ENCODE measurements around the gene OGG1. TPM values are rescaled to one million over a fixed set of nuclear protein-coding genes. Genes with fewer than 3 reads are reported as not detected.

OGG1 gene
- total and polyA plus RNA-seq, 4 donors: 15.7 to 32.6 (median 25.9) TPM

GRCh38 chr3:9732080-9732739 lies 17.5 kb upstream of the OGG1 start:
- DNase-seq (peak; percentile 69 to 84), ATAC-seq (ENCODE audit: low FRiP score) (no peak)
- intact Hi-C loops (cut with DNase I): loop anchor here in 1 of 2 donors (5.0 kb wide), 1 partner anchor 200 kb away; the partner anchor contains the start of gene CRELD1
- 2% methylated on average over 41 of the region's 41 CpGs for WGBS, 2 donors
- Histone ChIP-seq H3K27ac (ENCODE audit: low read depth in 1 of 2, low read length in 2 of 2) (peak overlapping the region in 1 of 2 donors; percentile 30), H3K36me3 (ENCODE audit: control insufficient read depth in 1 of 2, insufficient read depth in 2 of 2, low read length in 1 of 2) (no peaks in the 10 kb centered on the region), H3K4me1 (ENCODE audit: control insufficient read depth in 1 of 2, insufficient read depth in 2 of 2, low read length in 2 of 2) (no peaks in the 10 kb centered on the region), H3K27me3 (ENCODE audit: control insufficient read depth in 1 of 2, insufficient read depth in 2 of 2, low read length in 1 of 2) (no peaks in the 10 kb centered on the region), H3K4me3 (ENCODE audit: low read length in 2 of 2) (peak overlapping the region; percentile 78 to 88), H3K9me3 (ENCODE audit: control insufficient read depth, low read length) (no peaks in the 10 kb centered on the region)

GRCh38 chr3:9732740-9733115 lies 17.0 kb upstream of the OGG1 start:
- H3K27me3 ChIP-seq (ENCODE audit: control insufficient read depth in 1 of 2, insufficient read depth in 2 of 2, low read length in 1 of 2): no peaks in the 10 kb centered on the region
- 34 to 36% methylated on average over 7 of the region's 7 CpGs for WGBS, 2 donors
- DNase-seq (no peak), ATAC-seq (ENCODE audit: low FRiP score) (no peak)
- intact Hi-C loops (cut with DNase I): loop anchor here in 1 of 2 donors (5.0 kb wide), 1 partner anchor 200 kb away; the partner anchor contains the start of gene CRELD1
- no peaks in the 10 kb centered on the region for H3K36me3 ChIP-seq (ENCODE audit: control insufficient read depth in 1 of 2, insufficient read depth in 2 of 2, low read length in 1 of 2)
- no peak overlapping the region for H3K27ac ChIP-seq (ENCODE audit: low read depth in 1 of 2, low read length in 2 of 2)
- H3K4me1 ChIP-seq (ENCODE audit: control insufficient read depth in 1 of 2, insufficient read depth in 2 of 2, low read length in 2 of 2): no peaks in the 10 kb centered on the region
- peak overlapping the region in 1 of 2 donors; percentile 88 for H3K4me3 ChIP-seq (ENCODE audit: low read length in 2 of 2)
- no peaks in the 10 kb centered on the region for H3K9me3 ChIP-seq (ENCODE audit: control insufficient read depth, low read length)

GRCh38 chr3:9736831-9737230 lies 12.9 kb upstream of the OGG1 start:
- H3K4me3 ChIP-seq (ENCODE audit: low read length in 2 of 2): no peak overlapping the region
- no peaks in the 10 kb centered on the region for H3K27me3 ChIP-seq (ENCODE audit: control insufficient read depth in 1 of 2, insufficient read depth in 2 of 2, low read length in 1 of 2)
- H3K4me1 ChIP-seq (ENCODE audit: control insufficient read depth in 1 of 2, insufficient read depth in 2 of 2, low read length in 2 of 2): no peaks in the 10 kb centered on the region
- 48 to 49% methylated on average over 2 of the region's 2 CpGs for WGBS, 2 donors
- H3K27ac ChIP-seq (ENCODE audit: low read depth in 1 of 2, low read length in 2 of 2): no peak overlapping the region
- DNase-seq: no peak
- H3K36me3 ChIP-seq (ENCODE audit: control insufficient read depth in 1 of 2, insufficient read depth in 2 of 2, low read length in 1 of 2): peaks cover 0 to 18% of the 10 kb centered on the region in 2 donors
- no peak for ATAC-seq (ENCODE audit: low FRiP score)
- intact Hi-C loops (cut with DNase I): no loop called here
- no peaks in the 10 kb centered on the region for H3K9me3 ChIP-seq (ENCODE audit: control insufficient read depth, low read length)

GRCh38 chr3:9739181-9739580 lies 10.6 kb upstream of the OGG1 start:
- WGBS, 2 donors: 91% methylated on average over 15 of the region's 15 CpGs
- no peak overlapping the region for H3K4me3 ChIP-seq (ENCODE audit: low read length in 2 of 2)
- ATAC-seq (ENCODE audit: low FRiP score): no peak
- H3K36me3 ChIP-seq (ENCODE audit: control insufficient read depth in 1 of 2, insufficient read depth in 2 of 2, low read length in 1 of 2): peaks cover 3 to 28% of the 10 kb centered on the region in 2 donors
- H3K27me3 ChIP-seq (ENCODE audit: control insufficient read depth in 1 of 2, insufficient read depth in 2 of 2, low read length in 1 of 2): no peaks in the 10 kb centered on the region
- DNase-seq: no peak
- H3K27ac ChIP-seq (ENCODE audit: low read depth in 1 of 2, low read length in 2 of 2): no peak overlapping the region
- intact Hi-C loops (cut with DNase I): no loop called here
- no peaks in the 10 kb centered on the region for H3K4me1 ChIP-seq (ENCODE audit: control insufficient read depth in 1 of 2, insufficient read depth in 2 of 2, low read length in 2 of 2)
- H3K9me3 ChIP-seq (ENCODE audit: control insufficient read depth, low read length): no peaks in the 10 kb centered on the region

GRCh38 chr3:9742560-9742959 lies 7.2 kb upstream of the OGG1 start:
- H3K36me3 ChIP-seq (ENCODE audit: control insufficient read depth in 1 of 2, insufficient read depth in 2 of 2, low read length in 1 of 2): peaks cover 4 to 35% of the 10 kb centered on the region in 2 donors
- 91 to 95% methylated on average over 1 of the region's 1 CpG for WGBS, 2 donors
- no peaks in the 10 kb centered on the region for H3K9me3 ChIP-seq (ENCODE audit: control insufficient read depth, low read length)
- DNase-seq (no peak), ATAC-seq (ENCODE audit: low FRiP score) (no peak)
- H3K4me3 ChIP-seq (ENCODE audit: low read length in 2 of 2): no peak overlapping the region
- intact Hi-C loops (cut with DNase I): no loop called here
- no peaks in the 10 kb centered on the region for H3K4me1 ChIP-seq (ENCODE audit: control insufficient read depth in 1 of 2, insufficient read depth in 2 of 2, low read length in 2 of 2)
- no peak overlapping the region for H3K27ac ChIP-seq (ENCODE audit: low read depth in 1 of 2, low read length in 2 of 2)
- H3K27me3 ChIP-seq (ENCODE audit: control insufficient read depth in 1 of 2, insufficient read depth in 2 of 2, low read length in 1 of 2): no peaks in the 10 kb centered on the region

GRCh38 chr3:9743548-9743947 lies 6.2 kb upstream of the OGG1 start:
- Histone ChIP-seq H3K27ac (ENCODE audit: low read depth in 1 of 2, low read length in 2 of 2) (no peak overlapping the region), H3K27me3 (ENCODE audit: control insufficient read depth in 1 of 2, insufficient read depth in 2 of 2, low read length in 1 of 2) (no peaks in the 10 kb centered on the region), H3K4me1 (ENCODE audit: control insufficient read depth in 1 of 2, insufficient read depth in 2 of 2, low read length in 2 of 2) (no peaks in the 10 kb centered on the region), H3K9me3 (ENCODE audit: control insufficient read depth, low read length) (no peaks in the 10 kb centered on the region), H3K4me3 (ENCODE audit: low read length in 2 of 2) (no peak overlapping the region), H3K36me3 (ENCODE audit: control insufficient read depth in 1 of 2, insufficient read depth in 2 of 2, low read length in 1 of 2) (peaks cover 4 to 35% of the 10 kb centered on the region in 2 donors)
- DNase-seq (no peak), ATAC-seq (ENCODE audit: low FRiP score) (no peak)
- WGBS, 2 donors: 92 to 94% methylated on average over 18 of the region's 18 CpGs
- intact Hi-C loops (cut with DNase I): no loop called here

GRCh38 chr3:9744162-9744561 lies 5.6 kb upstream of the OGG1 start:
- 94 to 96% methylated on average over 13 of the region's 13 CpGs for WGBS, 2 donors

GRCh38 chr3:9745521-9745920 lies 4.2 kb upstream of the OGG1 start:
- DNase-seq: no peak
- whole genome bisulfite sequencing, 2 donors: 87 to 90% methylated on average over 12 of the region's 12 CpGs
- Histone ChIP-seq H3K9me3 (ENCODE audit: control insufficient read depth, low read length) (no peaks in the 10 kb centered on the region), H3K27ac (ENCODE audit: low read depth in 1 of 2, low read length in 2 of 2) (no peak overlapping the region), H3K27me3 (ENCODE audit: control insufficient read depth in 1 of 2, insufficient read depth in 2 of 2, low read length in 1 of 2) (no peaks in the 10 kb centered on the region), H3K4me1 (ENCODE audit: control insufficient read depth in 1 of 2, insufficient read depth in 2 of 2, low read length in 2 of 2) (no peaks in the 10 kb centered on the region), H3K36me3 (ENCODE audit: control insufficient read depth in 1 of 2, insufficient read depth in 2 of 2, low read length in 1 of 2) (peaks cover 4 to 24% of the 10 kb centered on the region in 2 donors), H3K4me3 (ENCODE audit: low read length in 2 of 2) (no peak overlapping the region)
- intact Hi-C loops (cut with DNase I): no loop called here
- ATAC-seq (ENCODE audit: low FRiP score): no peak

More at GRCh38 chr3:9744162-9744561, 5.6 kb upstream of the OGG1 start:
- Histone ChIP-seq H3K9me3 (ENCODE audit: control insufficient read depth, low read length) (no peaks in the 10 kb centered on the region), H3K36me3 (ENCODE audit: control insufficient read depth in 1 of 2, insufficient read depth in 2 of 2, low read length in 1 of 2) (peaks cover 4 to 29% of the 10 kb centered on the region in 2 donors), H3K27me3 (ENCODE audit: control insufficient read depth in 1 of 2, insufficient read depth in 2 of 2, low read length in 1 of 2) (no peaks in the 10 kb centered on the region), H3K4me3 (ENCODE audit: low read length in 2 of 2) (no peak overlapping the region), H3K4me1 (ENCODE audit: control insufficient read depth in 1 of 2, insufficient read depth in 2 of 2, low read length in 2 of 2) (no peaks in the 10 kb centered on the region), H3K27ac (ENCODE audit: low read depth in 1 of 2, low read length in 2 of 2) (no peak overlapping the region)
- ATAC-seq (ENCODE audit: low FRiP score) (no peak), DNase-seq (no peak)
- intact Hi-C loops (cut with DNase I): no loop called here

- Histone ChIP-seq H3K27me3 (ENCODE audit: control insufficient read depth in 1 of 2, insufficient read depth in 2 of 2, low read length in 1 of 2) (no peaks in the 10 kb centered on the region), H3K27ac (ENCODE audit: low read depth in 1 of 2, low read length in 2 of 2) (no peak overlapping the region), H3K36me3 (ENCODE audit: control insufficient read depth in 1 of 2, insufficient read depth in 2 of 2, low read length in 1 of 2) (peaks cover 4 to 20% of the 10 kb centered on the region in 2 donors), H3K4me3 (ENCODE audit: low read length in 2 of 2) (no peak overlapping the region), H3K9me3 (ENCODE audit: control insufficient read depth, low read length) (no peaks in the 10 kb centered on the region), H3K4me1 (ENCODE audit: control insufficient read depth in 1 of 2, insufficient read depth in 2 of 2, low read length in 2 of 2) (no peaks in the 10 kb centered on the region)
- 66 to 68% methylated on average over 5 of the region's 5 CpGs for WGBS, 2 donors
- intact Hi-C loops (cut with DNase I): no loop called here
- no peak for DNase-seq
- no peak for ATAC-seq (ENCODE audit: low FRiP score)
Measured at GRCh38 chr3:9746330-9746729, 3.4 kb upstream of the OGG1 start.

Measured in aorta (tissue), 5 donors.